ENCODE measurements around the gene GLIS2.

The GLIS2 gene

DNA sequence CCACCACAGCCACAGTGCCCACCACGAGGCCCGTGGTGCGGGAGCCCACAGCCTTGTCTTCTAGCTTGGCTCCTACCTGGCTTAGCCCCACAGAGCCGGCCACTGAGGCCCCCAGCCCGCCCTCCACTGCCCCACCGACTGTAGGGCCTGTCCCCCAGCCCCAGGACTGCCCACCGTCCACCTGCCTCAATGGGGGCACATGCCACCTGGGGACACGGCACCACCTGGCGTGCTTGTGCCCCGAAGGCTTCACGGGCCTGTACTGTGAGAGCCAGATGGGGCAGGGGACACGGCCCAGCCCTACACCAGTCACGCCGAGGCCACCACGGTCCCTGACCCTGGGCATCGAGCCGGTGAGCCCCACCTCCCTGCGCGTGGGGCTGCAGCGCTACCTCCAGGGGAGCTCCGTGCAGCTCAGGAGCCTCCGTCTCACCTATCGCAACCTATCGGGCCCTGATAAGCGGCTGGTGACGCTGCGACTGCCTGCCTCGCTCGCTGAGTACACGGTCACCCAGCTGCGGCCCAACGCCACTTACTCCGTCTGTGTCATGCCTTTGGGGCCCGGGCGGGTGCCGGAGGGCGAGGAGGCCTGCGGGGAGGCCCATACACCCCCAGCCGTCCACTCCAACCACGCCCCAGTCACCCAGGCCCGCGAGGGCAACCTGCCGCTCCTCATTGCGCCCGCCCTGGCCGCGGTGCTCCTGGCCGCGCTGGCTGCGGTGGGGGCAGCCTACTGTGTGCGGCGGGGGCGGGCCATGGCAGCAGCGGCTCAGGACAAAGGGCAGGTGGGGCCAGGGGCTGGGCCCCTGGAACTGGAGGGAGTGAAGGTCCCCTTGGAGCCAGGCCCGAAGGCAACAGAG, 66.3 kb downstream of the GLIS2 start:
- no peak for DNase-seq (ENCODE audit: low spot score)

DNA sequence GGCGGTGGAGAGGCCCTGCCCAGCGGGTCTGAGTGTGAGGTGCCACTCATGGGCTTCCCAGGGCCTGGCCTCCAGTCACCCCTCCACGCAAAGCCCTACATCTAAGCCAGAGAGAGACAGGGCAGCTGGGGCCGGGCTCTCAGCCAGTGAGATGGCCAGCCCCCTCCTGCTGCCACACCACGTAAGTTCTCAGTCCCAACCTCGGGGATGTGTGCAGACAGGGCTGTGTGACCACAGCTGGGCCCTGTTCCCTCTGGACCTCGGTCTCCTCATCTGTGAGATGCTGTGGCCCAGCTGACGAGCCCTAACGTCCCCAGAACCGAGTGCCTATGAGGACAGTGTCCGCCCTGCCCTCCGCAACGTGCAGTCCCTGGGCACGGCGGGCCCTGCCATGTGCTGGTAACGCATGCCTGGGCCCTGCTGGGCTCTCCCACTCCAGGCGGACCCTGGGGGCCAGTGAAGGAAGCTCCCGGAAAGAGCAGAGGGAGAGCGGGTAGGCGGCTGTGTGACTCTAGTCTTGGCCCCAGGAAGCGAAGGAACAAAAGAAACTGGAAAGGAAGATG, 67.0 kb downstream of the GLIS2 start:
- no peak for DNase-seq (ENCODE audit: low spot score)

DNA sequence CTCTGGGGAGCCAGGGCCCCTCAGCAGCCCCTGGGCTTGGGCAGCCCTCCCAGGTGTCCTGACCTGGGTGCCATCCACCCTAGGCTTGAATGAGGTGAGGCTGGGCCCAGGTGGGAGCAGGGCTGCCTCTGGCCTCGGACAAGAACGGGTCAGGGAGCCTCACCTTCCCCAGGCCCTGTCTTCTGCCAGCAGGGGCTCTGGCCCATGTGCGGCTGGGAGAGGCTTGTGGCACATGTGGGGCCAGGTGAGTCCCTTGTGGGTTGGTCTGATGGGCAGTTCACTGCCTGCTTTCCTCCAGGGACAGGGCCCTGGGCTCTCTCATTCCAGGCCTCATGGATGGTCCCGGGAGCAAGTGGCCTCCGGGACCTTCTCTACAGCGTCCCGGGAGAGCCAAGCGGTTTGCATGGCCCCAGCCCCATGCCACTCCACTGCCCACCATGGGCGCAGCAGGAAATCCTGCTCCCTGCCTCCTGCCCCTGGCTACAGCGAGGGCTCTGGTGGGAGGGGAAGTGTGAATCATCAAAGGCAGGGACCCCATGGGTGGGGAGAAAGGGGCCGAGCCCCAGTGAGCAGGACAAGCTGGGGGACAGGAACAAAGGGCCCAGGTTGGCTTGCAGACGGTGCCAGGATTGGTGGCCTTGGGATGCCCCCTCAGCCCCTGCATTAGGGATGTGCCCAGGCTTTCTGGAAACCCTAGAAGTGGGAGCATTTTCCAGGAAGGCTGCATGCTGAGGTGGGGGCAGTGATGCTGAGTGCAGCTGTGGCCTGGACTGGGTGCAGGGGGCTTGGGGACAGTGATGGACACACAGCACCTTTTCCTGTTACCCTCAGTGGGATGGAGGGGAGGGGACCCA, 68.0 kb downstream of the GLIS2 start:
- DNase-seq (ENCODE audit: low spot score): no peak

DNA sequence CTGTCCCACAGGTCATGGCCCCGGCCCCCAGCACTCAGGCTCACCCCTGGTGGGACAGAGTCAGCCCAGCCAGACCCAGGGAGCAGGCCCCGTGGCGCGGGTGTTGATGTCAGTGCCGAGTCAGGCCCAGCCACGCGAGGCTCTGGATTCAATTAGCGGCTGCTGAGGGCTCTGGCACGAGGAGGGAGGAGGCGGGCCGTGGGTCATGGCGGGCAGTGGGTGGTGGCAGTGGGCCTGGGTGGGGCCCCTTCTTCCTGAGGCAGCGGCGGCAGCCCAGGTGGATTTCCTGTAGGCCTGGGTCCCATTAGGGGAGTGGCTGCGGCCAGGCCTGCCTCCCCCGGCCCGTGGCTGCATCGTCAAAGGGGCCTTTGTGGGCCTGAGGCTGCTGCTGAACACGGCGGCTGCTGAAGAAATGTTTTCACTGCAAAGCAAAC, 68.7 kb downstream of the GLIS2 start:
- no peak for DNase-seq (ENCODE audit: low spot score)

DNA sequence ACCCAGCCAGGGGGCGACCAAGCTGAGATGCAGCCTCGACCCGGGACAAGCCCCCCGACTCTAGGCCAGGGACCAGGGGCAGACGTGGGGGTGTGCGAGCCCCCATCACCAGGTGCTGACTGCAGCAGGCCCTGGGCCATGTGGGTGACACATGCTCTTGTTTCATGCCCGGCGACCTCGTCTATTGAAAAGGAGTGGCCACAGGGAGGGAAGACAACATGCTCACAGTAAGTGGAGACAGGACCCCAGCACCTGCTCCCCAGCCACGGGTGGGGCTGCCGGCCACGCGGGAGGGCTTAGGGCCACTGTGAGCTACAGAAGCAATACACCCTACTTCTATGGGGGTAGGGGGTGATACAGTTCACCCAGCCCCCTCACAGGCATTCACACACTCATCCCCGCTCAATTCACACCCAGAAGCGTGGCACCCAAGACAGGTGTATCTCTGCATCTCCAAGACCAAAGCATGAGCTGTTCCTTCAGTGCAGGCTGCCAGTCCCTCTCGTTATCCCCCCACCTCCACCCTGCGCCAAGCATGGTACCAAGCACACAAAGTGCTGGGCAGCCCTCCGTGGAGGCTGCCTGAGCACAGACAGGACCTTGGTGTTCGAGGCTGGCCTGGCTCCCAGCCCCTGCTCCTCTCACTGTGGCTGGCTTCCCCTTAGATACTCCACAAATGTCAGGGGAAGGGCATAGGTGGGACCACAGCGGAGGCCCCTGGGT, 69.4 kb downstream of the GLIS2 start:
- DNase-seq (ENCODE audit: low spot score): no peak

DNA sequence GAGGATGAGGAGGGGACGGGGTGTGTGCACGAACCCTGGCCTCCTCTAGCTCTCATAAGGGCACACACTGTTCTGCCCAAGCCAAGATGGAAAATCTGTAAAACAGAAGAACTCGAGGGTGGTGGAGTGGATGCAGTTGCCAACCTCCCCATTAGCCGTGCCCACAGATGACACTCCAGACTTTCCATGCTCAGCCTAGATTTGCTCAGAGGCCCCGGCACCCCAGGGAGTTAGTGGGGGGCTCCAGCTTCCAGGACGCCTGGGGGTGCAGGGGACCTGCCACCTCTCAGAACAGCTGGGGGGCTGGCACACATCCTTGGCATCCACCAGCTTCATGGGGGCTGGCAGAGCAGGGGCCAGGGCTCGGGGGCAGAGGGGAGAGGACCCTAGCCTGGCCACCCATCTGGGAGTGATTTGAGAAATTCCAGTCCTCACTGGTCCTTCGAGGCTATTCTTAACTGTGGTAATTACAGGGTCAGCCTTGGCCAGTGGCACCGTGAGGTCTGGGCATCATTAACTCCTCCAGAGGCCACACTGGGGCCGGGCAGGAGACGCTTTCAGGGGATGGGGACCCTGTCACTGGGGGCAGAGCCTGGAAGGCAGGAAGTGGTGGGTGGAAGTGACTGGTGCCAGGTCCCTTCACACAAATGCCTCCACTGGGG, 70.1 kb downstream of the GLIS2 start:
- DNase-seq (ENCODE audit: low spot score): no peak

DNA sequence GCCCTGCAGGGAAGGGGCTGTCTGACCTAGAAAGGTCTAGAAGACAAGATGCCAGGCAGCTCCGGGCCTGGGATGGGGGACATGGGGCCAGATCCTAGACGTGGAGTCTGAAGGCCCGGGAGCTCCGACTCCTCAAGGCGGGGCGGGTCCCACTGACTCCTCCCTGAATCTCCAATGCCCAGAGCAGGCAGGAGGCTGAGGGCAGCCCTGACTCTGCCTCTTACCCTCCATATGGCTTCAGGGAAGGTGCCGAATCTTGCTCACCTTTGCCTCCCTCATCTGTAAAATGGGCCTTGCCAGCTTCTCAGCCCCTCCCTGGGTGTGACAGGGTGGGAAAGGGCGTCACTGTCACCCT, 70.6 kb downstream of the GLIS2 start:
- no peak for DNase-seq (ENCODE audit: low spot score)

DNA sequence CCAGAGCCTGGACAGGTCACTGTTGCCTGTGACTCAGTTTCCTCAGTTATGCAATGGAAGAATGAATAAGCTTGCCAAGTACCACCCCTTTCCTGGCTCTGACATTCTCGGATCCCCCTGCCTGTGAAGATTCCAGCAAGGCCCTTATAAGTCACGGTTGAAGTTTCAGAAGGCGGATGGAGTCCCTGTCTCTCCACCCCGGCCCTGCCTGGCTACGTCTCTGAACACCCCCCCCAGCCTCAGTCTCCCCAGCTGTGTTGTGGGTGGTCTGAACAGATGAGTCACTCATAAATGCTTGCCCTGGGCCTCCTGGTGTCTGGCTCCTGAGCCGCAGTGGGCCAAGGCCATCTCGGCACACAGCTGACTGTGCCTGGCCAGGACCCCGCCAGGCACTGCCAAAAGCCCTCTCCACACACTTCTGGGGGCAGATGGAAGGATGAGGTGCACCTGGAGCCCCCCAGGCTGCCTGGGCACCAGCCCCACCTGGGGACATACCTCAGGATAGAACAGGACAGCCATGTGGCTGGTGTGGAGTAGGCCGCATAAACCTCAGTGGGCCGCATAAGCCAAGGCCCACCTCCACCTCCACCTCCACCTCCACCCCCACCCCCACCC, 71.2 kb downstream of the GLIS2 start:
- DNase-seq (ENCODE audit: low spot score): no peak

DNA sequence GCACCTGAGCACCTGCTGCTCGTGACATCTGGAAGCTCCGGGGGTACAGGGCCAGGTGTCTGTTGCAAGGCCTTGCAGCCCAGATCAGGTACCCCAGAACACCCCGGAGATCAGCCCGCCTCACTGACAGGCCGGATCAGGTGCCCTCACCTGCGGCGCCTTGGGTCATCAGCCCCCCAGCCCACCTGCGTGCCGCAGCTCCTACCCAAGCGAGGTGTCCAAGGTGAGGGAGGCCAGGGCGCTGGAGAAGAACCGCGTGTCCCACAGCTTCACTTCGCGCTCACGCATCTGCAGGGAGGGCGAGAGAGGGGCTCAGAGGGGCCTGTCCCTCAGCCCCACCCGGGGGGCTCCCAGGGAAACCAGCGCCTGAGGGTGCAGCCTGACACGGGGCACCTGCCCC, 71.9 kb downstream of the GLIS2 start:
- no peak for DNase-seq (ENCODE audit: low spot score)

DNA sequence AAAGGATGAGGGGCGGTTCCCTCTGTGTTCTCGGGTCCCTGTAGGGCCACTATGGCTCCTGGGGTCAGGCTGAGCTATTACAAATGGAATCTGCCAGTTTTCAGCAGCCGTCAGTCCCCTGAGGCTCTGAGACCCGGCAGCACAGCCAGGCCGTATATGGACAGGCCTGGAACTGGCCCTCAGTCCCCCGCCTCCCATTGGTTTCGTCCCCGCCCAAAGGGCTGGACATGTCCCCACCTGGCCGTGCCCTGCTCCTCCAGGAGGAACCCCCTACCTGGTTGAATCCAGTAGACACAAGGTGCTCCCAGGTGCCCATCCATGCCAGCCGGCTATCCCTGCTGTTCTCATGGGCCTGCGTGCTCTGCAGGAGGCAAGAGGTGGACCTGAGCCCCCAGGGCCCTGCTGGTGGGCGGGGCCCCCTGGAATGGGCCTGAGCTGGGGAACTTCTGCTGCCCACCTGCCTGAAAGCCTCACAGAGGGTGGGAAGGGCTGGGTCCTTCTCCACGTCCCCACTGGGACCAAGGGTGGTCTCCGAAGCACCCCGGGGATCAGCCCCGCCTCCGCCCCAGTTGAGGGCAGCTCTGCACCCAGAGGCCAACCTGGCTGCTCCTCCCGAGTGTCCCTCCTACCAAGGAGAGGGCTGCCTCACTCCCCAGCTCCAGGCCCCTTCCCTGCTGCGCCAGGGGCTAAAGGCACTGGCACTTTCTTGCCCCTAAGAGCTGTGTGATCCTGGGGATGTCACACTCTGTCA, 72.6 kb downstream of the GLIS2 start:
- no peak for DNase-seq (ENCODE audit: low spot score)

All from pons (tissue), 1 donor.